ENCODE measurements around the gene AP2B1.
A peak's percentile ranks its signal among the peaks of the same experiment; 100 is the strongest.
"Not testable (repeated sequence)": the region's sequence is repeated elsewhere in the genome, so short reads cannot be mapped to it uniquely, and the experiment has no call there.

Gene AP2B1

DNA sequence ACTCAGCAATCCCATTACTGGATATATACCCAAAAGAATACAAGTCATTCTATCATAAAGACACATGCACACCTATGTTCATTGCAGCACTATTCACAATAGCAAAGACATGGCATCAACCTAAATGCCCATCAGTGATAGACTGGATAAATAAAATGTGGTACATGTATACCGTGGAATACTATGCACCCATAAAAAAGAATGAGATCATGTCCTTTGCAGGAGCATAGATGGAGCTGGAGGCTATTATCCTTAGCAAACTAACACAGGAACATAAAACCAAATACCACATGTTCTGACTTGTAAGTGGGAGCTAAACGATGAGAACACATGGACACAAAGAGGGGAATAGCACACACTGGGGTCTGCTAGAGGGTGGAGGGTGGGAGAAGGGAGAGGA lies 116.2 kb downstream of the AP2B1 start:
- not testable (repeated sequence) for DNase-seq

DNA sequence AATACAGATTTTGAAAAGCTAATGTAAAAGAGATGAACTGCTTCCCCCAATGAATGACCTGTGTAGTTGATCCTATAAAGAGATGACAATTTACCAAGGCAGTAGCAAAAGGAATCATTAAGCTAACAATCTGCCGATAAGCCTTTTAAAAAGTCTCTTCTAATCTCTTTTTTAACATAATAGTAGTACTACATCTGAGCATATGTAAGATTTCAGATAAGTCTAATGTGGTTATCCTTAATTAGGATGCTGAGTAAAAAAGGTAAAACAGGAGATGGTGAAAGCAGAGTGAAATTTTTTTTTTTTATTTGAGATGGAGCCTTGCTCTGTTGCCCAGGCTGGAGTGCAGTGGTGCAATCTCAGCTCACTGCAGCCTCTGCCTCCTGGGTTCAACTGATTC lies 118.1 kb downstream of the AP2B1 start:
- DNase-seq = no peak

DNA sequence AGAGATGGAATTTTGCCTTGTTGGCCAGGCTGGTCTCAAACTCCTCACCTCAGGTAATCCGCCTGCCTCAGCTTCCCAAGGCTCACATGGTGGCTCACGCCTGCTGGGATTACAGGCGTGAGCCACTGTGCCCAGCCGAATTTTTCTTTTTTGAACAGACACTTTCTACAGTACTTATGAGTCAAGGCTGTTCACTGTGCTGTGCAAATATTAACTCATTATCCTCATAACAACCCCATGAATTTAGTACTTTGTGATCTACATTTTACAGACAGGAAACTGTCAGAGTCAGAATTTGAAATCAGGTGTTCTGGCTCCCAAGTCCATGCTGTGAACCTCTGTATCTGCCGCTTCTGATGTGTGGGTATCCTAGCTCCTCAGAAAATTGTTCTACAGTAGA lies 118.6 kb downstream of the AP2B1 start:
- DNase-seq = no peak

DNA sequence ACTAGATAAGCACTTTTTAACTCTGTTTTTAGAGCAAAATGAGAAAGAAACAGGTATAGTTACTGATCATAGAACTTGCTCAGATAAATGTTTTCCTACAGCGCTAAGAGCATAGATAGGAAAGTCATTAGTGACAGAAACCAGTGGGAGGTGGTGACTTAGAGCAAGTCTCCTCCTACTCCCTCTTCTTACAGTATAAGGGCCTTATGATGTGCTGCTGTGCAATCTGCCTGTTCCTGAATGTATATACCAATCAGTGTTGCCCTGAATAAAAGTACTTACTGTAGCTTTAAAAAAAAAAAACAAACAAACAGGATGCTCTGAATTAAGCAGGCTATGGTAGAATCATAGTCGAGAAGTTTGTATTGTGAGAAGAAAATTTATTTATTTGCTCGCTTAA lies 121.0 kb downstream of the AP2B1 start:
- no peak for DNase-seq

DNA sequence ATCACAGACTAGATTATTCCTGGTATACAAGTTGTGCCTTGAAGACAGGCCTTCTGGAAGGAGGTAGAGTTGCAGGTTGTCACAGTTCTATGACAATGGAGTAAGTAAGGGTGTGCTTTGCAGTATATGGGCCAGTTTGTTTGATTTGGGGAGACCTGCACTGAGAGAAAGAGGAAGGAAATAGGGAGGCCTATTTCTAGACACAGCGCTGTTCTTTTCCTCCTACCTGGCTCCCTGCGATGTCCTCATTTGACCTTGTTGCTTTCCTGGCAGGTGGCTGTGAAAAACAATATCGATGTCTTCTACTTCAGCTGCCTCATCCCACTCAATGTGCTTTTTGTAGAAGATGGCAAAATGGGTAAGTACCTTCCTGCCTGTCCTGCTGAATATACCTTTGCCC lies 121.8 kb downstream of the AP2B1 start:
- no peak for DNase-seq

DNA sequence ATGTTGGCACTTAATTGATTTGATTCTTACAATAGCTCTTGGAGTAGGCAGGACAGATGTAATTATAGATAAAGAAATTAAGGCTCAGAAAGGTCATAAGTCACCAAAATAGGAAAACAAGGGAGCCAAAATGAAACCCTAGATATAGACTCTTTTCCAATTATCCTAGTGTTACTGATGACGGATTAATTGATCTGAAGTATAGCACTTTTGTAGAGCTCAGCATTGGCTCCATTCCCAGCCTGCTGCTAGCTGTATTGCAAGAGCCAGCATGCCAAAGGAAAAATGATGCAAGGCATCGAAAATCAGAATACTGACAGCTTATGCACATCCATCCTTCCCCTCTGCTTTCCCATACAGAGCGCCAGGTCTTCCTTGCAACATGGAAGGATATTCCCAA lies 122.8 kb downstream of the AP2B1 start:
- peak; percentile 71 for DNase-seq

DNA sequence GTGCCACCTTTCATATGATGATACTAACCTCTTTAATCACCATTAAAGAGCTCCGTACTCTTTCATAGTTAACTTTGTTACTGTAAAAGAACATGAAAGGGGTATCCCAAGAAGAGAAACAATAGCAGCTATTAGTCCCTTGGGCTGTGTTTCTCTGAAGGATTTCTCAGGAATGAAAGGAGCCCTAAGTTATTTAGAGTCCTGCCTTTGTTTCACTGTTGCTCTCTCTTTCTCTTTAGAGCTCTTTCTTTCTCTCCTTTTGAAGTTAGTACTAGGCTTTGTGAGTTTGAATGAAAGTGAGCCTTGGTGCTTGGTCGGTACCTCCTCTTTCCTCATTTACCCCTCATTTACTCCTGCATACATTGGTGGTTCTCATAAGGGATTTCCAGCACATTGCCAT lies 123.8 kb downstream of the AP2B1 start:
- DNase-seq = no peak

DNA sequence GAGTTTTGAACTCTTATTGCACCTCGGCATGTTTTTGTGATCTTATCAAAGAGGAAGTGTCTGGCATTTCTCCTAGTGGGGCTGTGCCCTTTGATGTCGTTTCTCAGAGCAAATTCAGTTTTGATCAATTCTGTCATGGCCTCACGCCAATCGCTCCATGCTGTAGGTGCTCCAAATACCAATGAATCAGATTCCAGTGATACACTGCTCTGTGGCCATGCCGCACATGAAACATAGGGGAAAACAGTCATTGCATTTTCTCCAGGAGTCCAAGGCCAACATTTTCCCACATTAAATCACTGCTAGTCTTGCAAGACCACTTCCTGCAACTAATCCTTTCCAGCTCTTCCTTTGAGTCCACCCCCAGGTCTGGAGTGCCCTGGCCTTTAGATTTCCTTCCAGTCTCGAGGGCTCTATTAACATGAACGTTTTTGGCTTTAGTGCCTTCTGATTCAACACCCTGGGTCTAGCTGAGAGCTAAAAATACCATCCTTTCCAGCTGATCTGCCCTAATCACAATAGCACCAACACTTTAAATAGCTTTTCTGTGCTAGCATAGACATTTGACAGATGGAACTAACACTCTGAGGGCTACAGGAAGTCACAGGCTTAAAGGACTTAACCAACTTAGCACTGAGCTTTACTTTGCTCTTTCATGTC lies 126.1 kb downstream of the AP2B1 start:
- no peak for DNase-seq

DNA sequence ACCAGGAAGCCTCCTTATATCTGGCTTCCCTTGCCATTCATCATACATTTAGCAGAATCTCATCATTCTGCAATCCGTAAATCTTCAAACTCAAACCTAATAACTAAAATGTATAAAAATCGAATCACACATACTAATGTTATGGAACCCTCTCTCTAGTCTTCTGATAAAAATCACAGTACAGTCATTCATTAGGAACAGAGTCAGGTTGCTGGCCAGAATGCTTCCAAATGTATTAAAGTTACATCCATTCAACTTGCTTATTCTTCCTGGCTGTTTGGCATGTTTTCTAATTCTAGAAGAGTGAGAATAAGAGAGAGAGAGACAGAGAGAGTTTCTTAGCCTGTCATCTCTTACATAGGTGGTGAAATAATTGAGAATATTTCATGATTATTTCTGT lies 127.9 kb downstream of the AP2B1 start:
- DNase-seq = no peak

DNA sequence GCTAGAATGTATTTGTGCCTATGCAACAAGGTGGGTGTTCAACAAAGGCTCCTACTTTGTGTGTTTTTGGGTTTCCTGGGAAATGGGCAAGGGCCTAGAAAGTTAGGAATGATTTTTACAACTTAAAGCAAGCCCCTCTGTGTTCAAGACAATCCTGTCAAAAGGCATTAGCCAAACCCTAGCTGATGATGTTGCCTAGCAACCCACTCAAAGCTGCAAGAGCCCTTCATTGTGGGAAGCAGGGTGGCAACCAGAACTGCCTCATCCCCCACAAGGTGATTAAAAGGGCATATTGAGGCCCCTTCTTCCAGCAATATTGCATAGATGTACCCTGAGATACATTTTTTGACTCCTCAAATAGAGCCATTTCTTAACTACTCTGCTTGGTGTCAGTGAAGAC lies 128.3 kb downstream of the AP2B1 start:
- DNase-seq = no peak

DNA sequence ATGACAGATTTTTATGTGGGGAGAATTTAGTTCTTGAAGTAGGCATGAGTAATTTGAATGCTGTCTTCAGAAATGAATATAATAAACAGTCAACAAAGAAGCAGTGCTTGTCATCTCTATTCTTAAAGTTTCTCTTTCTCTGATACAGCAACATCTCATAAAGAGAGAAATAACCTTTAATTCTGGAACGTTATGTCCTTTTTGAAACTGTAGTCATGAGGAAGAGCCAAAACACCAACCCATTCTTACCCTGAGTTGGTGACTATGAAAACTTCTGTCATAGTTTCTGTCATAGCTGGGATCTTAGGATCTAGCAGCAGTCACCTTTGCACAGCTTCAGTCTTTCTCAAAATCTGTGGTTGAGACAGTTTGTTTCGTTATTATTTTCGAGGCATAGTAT lies 129.1 kb downstream of the AP2B1 start:
- DNase-seq = no peak

DNA sequence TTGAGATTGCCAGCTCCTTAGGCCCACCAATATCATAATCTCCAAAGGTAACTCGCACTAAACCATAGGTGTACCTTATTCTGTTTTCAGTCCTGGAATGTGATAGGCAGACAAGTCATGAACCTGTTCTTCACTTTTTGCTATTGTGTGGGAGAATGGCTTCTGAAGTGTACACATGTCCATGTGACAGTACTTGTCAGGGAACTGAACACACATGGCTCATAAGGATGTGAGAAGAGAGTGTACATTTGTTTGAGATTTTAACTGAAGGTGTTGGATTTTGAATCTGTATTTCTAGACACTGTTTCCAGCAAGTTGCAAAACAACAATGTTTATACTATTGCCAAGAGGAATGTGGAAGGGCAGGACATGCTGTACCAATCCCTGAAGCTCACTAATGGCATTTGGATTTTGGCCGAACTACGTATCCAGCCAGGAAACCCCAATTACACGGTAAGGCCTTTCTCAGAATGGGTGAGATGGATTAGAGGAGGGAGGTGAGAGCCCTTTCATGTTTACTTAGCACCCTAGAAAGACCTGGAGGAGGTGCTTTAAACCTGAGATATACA lies 129.9 kb downstream of the AP2B1 start:
- DNase-seq = no peak

DNA sequence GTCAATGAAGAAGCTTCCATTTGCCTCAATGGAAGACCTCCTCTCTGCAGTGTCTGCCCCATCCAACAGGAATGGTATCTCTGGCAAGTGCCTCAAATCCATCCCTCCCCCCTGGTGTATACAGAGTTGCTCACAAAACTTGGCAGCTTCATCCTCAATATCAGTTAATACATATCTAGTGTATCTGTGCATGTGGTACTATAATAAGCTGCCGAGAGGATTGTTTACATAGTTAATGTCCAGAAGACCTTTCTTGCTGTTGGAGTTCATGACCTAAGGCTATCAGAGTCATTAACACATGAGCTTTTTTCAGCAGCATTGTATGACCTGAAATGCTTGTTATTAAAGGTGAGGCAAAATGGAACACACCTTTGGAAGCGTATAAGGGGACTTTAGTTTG lies 130.4 kb downstream of the AP2B1 start:
- no peak for DNase-seq

DNA sequence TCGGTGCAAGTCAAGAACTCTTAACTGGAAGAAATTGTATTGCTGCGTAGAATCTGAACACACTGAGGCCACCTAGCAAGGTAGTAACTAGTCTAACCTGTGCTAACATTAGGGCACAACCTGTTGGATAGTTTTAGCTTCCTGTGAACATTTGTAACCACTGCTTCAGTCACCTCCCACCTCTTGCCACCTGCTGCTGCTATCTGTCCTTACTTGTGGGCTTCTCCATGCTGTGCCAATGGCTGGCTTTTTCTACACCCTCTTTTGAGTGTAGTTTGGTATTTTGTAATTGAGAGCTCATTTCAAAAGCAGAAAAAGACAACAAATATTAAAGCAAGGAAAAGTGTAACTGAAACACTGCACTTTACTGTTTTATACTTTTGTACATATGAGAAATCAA lies 136.6 kb downstream of the AP2B1 start:
- no peak for DNase-seq

DNA sequence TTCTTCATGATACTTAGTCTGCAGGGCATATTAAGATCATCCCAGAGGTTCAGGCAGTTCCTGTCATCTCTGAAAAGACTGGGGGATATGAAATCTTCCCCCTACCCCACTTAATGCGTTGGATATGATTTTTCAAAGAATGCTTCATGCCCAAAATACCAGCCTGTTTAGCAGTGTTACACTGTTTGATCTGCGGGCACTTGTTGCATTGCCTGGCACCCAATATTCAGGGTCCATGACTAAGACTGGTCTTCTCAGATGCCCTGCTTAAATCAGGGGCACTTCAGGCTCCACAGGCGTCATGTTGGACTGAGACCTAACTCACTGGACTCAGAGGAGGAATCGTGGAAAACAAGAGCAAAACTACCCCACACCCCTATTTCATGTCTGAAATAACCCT lies 137.9 kb downstream of the AP2B1 start:
- no peak for DNase-seq

DNA sequence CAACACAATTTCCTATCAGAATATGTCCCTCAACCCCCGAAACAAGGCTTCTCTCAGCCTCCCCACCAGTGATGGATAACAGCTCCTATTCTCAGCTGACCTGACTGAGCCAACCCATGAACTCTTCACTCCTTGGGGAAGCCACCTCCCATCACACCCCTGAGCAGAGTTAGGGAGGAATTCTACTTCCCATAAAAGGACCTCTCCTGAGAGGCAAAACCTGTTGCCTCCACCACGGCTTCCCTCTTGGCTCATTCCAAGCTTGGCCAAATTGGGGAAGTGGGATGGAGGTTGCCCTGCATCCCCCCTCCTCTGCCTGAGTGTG lies 138.6 kb downstream of the AP2B1 start:
- DNase-seq = no peak

DNA sequence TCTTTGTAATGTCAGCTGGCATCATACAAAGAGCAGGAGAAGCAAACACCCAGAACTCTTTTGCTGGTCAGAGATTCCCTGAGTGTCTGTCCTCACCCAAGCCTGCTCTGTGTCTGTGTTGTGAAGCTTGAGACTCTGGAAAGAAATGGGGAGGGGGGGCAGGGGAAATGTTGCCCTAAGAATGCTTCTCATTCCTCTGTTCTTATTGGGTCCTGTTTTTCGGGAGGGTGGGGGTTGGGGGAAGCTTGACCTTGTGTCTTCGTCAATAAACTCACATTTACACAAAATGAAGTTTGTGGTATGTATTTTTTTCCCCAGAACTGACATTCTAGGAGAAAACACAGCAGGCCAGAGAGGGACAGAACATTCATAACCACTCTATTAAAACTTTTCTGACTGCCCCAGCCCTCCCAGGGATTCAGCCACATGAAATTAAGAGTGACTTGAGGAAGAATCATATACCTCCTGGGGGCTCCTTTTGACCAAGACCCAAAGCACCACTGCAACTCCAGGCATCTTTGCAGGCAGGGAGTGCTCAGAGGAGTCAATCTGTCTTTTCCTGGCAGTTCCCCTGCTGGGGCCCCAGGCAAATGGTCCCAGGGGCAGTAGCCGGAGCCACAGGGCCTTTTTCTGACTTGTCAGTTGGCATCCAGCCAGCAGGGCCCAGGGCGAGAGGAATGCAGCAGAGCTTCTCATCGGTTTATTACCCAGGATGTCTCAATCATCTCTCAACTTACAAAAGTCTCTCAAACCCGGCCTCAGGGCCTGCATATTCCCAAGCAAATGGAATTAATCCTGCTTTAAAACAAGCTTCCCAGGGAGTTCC lies 139.2 kb downstream of the AP2B1 start:
- DNase-seq = no peak

DNA sequence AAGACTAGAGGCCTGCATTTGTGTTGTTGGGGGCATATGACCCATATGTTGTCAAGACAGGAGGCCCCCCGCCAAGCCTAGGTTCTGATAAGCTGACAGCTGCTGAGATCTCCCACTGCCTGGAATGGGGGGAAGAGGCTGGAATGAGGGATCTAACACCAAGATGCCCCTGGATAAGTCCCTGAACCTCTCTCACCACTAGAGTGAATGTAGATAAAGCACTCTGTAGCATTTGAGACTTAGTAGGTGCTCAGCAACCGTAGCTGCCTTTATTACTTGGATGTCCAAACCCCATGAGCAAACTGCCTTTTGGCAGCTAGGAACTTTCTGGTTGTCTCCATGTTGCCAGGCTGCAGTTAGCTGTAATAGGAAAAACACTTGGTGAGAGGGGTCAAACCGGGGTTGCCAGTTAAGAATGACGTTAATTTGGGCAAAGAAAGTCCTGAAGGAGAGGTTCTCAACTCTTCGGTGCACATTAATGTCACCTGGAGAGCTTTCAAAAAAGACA lies 139.9 kb downstream of the AP2B1 start:
- DNase-seq = no peak

DNA sequence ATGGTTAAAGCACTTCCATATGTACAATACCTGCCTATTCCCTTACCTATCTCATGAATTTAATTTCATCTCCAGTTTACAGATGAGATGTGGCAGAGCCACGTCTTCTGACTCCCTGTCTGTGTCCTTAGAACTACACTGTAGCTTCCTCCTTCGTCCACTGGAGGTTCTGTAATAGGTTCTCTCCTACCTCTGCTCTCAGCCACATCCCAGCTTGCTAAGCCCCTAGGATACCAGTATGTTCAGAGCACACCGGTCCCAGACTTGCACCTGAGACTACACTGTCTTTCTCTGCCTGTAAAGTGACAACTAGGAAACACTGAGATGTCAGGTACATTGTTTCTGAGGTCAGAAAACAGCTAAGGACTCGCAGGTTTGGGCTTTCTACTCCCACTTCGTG lies 140.5 kb downstream of the AP2B1 start:
- DNase-seq = no peak

DNA sequence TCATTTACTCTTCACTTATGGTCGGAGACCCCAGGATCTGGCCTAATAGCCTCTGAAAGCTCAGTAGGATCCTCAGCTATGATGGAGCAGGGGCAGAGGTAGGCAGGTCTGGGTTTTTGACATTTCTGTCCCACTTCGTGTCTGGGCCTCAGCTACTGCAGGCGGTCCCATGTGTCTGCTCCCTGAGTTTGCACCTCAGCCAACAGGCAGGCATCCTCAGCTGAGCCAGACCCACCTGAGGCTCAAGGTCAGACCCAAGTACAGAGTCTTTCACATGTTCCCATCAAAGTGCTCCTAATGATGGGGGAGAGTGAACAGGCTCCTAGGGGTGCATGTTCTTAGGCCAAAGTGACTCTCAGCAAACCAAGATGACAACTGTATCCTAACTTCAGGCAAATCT lies 141.4 kb downstream of the AP2B1 start:
- no peak for DNase-seq

DNA sequence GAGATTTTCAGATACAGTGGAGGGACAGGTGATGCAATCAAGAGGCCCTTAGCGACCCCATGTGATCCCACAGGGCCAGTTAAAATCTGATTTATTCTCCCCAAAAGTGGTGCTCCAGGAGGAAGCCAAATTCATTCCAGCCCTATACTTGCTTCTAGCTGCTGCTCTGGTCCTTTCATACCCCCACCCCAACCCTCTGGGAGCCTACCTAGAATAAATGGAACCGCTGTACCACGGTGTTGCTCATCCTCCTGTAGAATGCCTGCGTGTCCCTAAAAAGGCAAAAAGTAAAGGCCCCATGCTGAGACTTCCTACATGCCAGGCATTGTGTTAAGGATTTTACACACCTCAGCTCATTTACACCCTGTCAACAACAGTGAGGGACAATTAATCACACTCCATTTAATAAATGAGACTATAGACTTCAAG lies 142.3 kb downstream of the AP2B1 start:
- DNase-seq = no peak

DNA sequence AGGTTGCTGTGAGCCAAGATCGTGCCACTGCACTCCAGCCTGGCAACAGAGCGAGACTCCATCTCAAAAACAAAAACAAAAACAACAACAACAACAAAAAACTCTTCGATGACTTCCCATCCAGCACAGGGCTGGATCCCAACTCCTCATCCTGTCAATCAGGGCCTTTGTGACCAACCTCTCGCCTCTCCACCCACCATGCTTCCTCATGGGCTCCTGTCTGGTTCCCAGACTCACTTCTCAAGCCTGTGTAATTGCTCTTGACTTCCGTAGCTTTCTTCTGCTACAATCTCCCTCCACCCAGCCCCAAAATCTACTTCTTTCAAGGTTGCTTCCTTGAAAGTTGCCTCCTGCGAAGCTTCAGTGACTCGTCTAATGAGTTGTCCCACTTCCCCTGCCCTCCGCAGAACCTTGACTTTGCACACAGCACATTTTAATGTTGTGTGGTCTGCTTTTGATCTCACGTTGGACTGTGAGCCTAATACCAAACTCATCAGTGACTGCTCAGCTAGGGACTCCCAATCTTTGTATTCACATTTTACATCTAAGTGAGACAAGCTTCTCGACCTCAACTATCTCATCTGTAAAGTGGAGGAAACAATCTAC lies 143.4 kb downstream of the AP2B1 start:
- DNase-seq = no peak

DNA sequence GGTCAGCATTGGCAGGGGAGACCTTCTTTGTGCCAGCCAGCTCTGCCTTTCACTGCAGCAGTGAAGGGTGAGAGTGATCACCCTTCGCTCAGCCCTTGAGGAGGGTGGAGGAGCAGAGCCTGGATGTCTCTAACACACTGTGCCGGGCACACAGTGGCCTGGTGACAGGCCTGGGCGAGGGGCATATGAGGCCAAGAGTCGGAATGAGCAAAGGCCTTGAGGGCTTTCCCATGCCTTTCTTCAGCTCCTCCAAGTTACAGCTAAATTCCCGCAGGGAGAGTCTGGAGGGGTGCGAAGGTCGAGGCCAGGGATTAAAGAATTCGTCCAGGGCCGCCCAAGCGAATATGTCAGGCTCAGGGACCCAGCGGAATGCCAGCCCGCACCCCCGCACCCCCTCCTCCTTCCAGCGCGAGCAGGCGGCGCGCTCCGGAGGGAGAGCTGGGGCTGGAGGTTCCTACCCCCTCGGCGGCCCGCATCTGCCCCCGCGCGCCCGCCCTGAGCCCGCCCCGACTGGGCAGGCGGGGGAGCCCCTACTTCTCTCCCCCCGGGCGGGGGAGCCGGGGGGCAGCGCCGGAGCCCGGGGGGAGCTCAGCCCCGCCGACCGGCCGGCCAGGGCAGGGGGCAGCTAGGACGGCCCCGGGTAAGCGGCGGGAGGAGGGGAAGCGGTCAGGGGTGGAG lies 144.3 kb downstream of the AP2B1 start, which contains the start of gene RASL10B:
TSS of gene RASL10B (plus strand) at position 401 of the 678 bp plus-strand sequence. CDS start 3,546 bp downstream, outside the sequence.
- DNase-seq = peak; percentile 18
